Measurements from ENCODE around the gene SMC6.

Gene SMC6

GRCh38 chr2:17708501-17708900, 45.1 kb downstream of the SMC6 start:
- no peak for DNase-seq

GRCh38 chr2:17706845-17707244, 46.8 kb downstream of the SMC6 start:
- no peak for DNase-seq

- DNase-seq = no peak
Measured at GRCh38 chr2:17690776-17691175, 62.8 kb downstream of the SMC6 start.

DNA sequence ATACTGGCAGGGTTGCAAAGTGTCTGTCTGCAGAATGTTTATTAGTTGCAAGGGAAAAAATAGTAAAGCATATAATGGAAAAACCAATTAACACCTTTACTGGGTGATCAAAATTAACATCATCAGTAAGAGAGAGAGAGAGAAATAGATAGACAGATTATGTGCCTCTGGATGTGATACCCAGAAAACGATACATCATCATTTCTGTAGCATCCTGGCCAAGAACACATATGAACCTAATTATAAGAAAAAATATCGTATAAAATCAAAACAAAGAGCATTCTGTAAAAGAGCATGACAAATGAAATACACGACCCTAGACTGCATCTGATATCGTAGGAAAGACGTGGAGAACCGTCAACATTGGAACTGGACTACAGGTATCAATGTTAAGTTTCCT, 64.6 kb downstream of the SMC6 start:
- no peak for DNase-seq

DNA sequence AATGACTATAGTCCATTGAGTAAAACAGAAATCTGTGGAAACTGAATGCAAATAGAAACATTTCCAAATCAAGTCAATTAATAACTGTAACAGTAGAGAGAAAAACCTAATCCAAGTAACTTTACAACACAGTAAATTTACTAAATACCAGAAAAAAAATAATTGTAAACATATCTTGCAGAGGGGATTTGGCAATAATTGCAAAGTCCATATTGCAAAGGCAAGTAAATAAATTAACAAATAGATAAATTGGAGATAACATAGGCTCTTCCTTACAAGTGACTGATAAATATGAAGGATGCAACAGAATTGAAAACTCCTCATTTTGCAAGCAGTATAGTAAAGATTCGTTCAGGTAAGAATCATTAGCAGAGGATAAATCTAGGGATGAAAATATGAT, 65.0 kb downstream of the SMC6 start:
- DNase-seq = no peak

DNA sequence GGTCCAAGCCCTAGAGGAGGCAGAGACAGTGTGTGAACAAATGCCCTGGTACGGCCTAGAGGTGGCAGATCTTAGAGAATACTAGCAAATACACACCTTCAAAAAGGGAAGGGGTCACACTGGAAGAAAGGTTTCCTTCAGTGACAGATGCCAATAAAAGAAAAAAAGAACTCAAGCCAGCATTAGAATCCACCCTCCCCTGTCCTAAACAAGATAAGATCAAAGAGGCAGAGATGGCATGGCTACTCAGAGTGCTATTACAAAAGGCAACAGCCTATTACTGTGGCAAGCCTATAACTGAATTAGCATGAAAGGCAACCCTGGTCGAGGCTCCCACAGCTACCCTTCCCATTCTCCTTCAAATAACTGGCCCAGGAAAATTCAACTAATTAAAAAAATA, 69.6 kb downstream of the SMC6 start:
- no peak for DNase-seq

DNA sequence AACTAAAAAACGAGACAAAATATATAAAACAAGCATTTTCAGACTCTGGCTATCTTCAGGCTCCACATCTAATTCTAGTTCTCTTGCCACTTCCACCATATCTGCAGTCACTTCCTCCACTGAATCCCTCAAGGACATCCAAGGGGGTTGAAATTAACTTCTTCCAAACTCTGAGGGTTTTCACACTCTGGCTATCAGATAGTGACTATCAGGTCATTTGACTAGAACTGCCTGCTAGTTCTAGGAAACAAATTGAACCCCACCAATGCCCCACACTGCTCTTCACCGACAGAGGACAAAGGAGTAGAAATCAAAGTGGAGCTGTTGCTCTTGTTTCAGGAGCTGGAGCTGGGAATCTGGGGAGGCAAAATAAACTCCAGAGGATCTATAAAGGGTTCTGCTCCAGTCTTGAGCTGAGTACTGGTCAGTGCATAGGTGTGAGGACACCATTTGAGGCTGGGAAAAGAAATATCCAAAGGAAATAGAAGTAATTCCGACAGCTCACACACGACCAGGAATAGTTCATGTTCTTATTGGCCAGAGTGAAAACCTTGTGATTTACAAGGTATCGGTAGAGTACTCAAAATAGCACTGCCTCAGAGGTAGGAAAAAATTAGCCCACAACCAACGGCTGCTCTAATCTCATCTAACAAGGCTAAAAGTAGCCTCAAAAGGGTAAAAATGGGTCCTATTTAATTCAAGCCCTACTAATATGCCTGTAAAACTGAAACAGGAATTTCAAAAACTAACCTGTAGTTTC, 71.3 kb downstream of the SMC6 start:
- DNase-seq = no peak

- DNase-seq = no peak
Measured at GRCh38 chr2:17680119-17680518, 73.5 kb downstream of the SMC6 start.

DNA sequence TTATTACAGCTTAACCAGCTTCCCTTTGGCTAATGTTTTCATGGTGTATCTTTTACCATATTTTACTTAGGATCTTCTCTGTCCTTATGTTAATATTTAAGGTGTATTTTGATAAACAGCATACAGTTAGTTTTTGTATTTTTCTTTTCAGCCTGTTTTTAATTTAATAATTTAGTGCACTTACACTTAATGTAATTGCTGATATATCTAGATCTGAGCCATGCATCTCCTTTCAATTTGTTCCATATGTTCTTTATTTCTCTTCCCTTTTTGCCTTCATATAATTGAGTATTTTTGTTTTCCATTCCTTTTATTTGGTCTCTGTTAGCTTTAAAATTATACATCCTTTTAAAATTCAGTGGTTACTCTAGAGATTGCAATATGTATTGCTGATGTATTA, 78.8 kb downstream of the SMC6 start:
- DNase-seq = no peak

GRCh38 chr2:17672583-17673317, 80.9 kb downstream of the SMC6 start:
- DNase-seq = no peak

GRCh38 chr2:17667898-17668297, 85.7 kb downstream of the SMC6 start:
- no peak for DNase-seq

DNA sequence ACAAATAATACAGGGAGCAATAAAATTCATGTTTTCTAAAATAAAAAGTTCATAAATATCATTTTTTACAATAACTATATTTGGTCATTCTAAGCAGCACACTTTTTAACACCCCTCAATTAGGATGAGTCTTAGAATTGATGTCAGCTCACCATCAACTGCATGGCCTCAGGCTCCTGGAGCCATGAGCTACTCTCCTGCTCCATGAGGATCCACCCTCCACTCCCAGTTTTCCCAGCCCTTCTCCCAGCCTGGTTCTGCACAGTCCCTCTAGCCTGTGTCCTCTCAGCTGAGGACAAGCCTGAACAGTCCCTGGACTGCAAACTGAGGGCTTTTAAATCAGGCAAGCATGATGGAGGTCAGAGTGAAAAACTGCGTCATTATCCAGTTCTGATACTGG, 89.1 kb downstream of the SMC6 start:
- no peak for DNase-seq

GRCh38 chr2:17662723-17663122, 90.9 kb downstream of the SMC6 start:
- no peak for DNase-seq

DNA sequence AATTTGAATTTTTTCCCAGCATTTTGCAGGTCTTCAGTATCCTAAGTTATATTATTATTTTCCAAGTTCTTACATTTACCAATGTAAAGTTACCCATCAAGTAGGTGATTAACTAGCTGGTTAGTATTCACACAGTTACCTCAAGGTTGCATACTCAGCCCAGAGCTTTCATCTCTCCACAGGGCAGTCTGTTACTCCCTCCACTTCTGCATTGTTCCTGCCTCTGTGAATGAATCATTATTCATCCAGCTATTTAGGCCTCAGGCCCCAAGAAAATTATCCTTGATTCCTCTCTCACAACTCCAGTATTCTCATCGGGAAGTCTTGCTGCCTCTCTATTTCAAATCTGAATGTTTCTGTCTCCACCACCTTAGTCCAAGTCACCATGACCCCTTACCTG, 92.2 kb downstream of the SMC6 start:
- no peak for DNase-seq

GRCh38 chr2:17660219-17660618, 93.4 kb downstream of the SMC6 start:
- DNase-seq = no peak

DNA sequence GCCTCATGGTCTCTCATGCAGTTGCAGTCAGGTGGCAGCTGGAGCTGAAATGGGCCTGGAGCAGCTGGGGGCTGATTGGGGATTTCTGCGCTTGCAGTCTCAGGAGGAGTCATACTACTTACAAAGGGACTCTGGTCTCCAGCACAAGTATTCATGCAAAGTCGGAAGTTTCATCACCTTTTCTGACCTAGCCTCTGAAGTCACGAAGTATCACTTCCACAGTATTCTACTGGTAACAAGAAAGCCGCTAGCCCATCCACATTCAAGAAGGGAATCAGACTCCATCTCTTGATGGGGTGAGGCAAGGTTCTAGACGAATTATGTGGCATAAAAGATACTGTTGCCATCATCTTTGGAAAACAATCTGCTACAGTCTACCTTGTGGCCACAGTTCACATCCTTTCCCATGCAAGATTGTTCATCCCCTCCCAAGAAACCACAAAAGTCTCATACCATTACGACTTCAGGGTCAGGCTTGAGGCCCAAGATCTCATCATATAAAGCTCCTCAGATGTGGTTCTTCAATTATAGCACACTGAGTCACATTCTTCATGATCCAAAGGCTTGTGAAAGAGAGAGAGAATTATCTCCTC, 95.3 kb downstream of the SMC6 start:
- DNase-seq = no peak

DNA sequence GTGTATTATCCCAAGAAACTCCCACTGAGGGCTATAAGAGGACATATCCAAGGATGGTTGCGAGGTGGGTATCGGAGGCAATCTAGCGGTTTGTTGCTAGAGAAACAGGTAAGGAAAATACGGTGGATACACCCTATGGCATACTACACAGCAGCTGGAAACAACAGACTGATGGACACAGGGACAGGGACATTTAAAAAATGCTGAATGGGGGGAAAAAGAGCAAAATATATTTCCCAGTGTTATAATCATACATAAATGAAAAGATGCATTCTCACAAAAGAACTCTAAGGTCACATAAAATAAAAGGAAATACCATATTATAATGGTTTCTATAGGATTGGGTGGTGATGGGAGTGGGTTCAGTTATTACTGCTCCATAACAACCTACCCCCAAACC, 95.9 kb downstream of the SMC6 start:
- no peak for DNase-seq

DNA sequence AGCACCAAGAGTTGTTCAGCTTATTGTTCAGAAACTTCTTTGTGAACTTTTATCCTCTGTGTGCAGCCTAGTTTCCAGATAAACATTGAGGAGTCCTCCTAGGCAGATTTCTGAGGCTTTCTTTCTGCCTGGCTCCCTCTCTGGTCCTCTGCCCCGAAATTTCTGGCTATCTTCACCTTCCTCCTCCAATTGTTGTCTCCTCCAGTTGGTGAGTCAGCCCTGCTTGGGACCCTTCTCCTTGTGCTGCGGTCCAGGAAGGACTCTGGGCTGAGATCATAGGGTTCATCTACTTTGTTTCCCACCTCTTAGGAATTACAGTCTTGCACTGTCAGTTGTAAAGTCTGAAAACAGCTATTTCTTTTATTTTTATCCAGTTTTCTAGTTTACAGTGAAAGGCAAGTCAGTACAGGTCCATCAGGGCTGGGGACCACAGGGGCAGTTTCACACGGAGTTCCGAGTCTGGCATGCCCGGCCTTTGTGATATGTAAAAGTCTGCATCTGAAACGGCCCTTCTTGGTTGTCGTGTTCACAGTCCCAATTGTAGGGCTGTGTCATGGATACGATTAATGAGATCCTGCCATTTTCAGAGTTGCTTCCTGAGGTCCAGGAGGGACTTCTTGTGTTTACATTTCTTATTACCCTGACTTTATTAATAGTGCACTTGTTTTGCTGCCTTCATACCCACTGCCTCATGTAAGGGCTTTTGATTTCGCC, 100.8 kb downstream of the SMC6 start:
- no peak for DNase-seq

- no peak for DNase-seq
Measured at GRCh38 chr2:17649026-17649425, 104.6 kb downstream of the SMC6 start.

DNA sequence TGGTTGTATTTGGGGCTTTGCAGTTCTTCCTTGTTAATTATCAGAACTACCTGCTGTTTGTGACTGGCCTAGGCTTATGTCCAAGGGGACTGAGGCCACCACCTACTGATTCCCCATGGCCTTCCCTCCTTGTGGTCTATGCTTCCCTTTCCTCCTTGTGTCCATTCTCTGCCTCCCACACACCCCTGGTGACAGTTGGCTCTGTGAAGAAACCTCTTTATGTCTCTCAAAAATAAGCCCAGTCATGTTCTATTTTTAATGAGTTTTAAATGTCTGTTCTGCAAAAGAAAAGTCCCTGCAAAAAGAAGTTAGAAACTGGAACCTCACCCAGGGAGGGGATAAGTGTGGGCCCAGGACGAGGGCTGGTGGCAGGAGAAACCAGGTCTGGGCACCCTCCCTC, 105.0 kb downstream of the SMC6 start:
- DNase-seq = no peak

DNA sequence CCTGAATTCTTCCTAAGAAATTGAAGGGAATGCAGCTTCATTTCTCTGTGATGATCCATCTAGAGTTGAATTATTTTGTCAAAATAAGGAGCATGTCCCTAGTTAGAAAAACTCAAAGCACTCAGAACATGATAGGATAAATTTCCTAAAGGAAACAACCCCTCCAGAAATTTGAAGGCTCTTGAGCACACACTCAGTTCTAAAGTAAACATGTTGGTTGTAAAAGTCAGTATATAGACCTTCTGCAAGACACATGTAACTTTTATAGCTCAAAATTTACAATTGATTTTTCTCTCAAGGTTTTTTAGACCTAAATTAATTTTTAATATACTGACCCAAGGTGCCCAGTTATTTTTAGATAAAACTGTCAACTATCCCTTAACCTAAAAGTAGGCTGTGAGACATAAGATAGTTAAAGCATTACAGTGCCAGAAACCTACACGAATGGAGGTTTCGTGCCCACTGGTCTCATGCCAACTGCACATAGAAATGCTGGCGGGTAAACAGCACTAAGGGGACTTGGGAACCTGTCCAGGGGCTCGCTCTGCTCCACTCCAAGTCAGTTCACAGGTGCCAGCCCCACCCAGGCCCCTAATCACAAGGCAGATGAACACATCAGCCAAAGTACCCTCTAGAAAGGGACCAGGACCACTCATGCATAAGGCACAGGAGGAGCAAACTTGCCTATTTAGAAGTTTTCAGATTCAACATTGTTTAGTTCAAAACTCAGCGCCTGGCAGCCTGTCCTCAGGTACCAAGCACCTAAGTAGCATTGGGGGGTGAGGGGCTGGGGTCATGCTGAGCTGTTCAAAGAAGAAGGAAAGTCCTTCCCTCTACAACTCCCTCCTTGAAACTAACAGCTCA, 106.5 kb downstream of the SMC6 start:
- no peak for DNase-seq

DNA sequence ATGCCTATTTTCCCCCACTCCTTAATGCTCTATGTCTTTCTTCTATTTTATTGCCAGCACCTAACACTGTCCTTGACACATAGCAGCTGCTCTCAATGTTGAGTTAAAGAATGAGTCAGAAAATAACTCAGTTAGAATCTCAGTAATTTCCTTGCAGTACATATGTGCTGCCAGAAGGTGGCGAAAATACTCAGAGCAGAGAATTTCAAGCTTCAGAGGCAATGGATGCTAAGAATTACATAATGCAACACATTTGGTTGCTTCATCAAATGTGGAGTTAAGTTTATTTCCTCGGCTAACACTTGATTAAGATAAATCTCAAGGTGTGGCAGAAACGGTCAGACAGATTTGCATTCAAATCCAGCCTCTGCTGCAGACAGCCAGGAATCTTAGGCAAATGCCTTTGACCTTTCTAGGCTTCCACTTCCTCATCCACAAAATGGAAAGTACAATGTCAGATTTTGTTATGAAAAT, 107.5 kb downstream of the SMC6 start:
- DNase-seq = no peak
